Upper lobe of left lung (tissue), 4 donors: ENCODE data around the gene TRIM14.

Experiments used
- EP300 ChIP-seq, 4 donors: sonication (generic); formaldehyde crosslinking; IDR thresholded peaks; one replicate each; pipeline ENCODE4 v1.5.1; 2017; ENCODE audit warnings: antibody characterized with exemption in 4 of 4, control low read depth in 2 of 4
- POLR2AphosphoS5 ChIP-seq, 2 donors: sonication (generic); formaldehyde crosslinking; IDR thresholded peaks; one replicate each; pipeline ENCODE4 v1.5.1; 2017; ENCODE audit warnings: antibody characterized with exemption in 2 of 2
- TF ChIP-seq, protein P1 (sequence below), 6 experiments: fragments of 450-650 bp in 4 of 6; fragments of 200-600 bp in 2 of 6; sonication (generic) in 2 of 6; IDR thresholded peaks; one replicate each; pipeline ENCODE4 v1.5.1; 2016 to 2019; ENCODE audit warnings: antibody characterized with exemption in 6 of 6

GRCh38 chr9:98069551-98069950 lies 49.5 kb downstream of the TRIM14 start:
- TF ChIP-seq, protein P1, sequence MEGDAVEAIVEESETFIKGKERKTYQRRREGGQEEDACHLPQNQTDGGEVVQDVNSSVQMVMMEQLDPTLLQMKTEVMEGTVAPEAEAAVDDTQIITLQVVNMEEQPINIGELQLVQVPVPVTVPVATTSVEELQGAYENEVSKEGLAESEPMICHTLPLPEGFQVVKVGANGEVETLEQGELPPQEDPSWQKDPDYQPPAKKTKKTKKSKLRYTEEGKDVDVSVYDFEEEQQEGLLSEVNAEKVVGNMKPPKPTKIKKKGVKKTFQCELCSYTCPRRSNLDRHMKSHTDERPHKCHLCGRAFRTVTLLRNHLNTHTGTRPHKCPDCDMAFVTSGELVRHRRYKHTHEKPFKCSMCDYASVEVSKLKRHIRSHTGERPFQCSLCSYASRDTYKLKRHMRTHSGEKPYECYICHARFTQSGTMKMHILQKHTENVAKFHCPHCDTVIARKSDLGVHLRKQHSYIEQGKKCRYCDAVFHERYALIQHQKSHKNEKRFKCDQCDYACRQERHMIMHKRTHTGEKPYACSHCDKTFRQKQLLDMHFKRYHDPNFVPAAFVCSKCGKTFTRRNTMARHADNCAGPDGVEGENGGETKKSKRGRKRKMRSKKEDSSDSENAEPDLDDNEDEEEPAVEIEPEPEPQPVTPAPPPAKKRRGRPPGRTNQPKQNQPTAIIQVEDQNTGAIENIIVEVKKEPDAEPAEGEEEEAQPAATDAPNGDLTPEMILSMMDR (IDR thresholded peaks at IDR 0.05), result no peak
- TF ChIP-seq POLR2AphosphoS5 (IDR thresholded peaks at IDR 0.05) (no peak), EP300 (IDR thresholded peaks at IDR 0.05) (no peak)
